Gastroesophageal sphincter (tissue), 3 donors: ENCODE data around the gene ARHGAP30.

Experiments used
- POLR2AphosphoS5 ChIP-seq: sonication (generic); formaldehyde crosslinking; IDR thresholded peaks from one replicate; pipeline ENCODE4 v1.6.1; 2017; ENCODE audit warnings: antibody characterized with exemption
- TF ChIP-seq, protein P1 (sequence below), 4 experiments: fragments of 200-600 bp in 2 of 4; fragments of 450-650 bp in 2 of 4; sonication (generic) in 1 of 4; IDR thresholded peaks; one replicate each; pipeline ENCODE4 v1.5.1; 2017 to 2019; ENCODE audit warnings: antibody characterized with exemption in 4 of 4, mild to moderate bottlenecking in 2 of 4, moderate library complexity in 2 of 4

DNA sequence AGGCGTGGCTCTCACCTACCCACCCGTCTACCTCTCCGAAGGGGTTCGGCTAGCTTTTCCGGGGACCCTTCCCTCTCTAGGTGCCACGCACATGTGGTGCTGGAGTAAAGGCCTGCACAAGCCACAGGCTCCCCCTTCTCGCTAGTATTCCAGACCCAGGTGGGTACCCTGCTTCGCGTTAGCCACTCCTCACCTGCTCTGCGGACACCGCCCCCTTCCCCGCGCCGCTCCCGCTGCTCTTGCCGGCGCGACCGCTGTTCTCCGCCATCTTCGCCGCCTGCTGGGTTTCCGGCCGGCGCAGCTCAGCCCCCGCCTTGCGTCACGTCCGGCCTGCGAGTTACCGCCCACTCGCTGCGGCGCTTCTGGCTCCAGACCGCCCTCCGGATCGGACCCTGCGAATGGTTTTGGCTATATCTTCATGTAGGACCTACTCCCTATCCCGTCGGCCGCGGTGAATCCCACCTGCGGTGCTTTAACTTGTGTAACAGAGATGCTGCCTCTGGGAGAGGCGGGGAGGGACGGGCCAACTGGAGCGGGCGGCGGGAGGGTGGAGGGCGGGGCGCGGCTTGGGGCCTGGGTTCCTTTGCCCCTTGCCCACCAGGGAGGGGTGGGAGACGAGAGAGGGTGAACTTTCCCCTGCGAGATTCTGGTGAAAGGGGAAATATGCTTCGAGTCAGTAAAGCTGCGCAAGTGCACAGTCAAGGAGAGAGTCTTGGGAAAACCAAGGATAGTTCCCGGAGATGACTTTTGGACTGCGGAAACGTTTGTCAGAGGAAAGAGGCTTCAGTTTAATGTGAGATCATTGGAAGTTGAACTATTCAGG, 48.3 kb upstream of the ARHGAP30 start, which contains the start of the genes NIT1 and PFDN2:
- peak; percentile 98 for TF ChIP-seq POLR2AphosphoS5
- TF ChIP-seq, protein P1, sequence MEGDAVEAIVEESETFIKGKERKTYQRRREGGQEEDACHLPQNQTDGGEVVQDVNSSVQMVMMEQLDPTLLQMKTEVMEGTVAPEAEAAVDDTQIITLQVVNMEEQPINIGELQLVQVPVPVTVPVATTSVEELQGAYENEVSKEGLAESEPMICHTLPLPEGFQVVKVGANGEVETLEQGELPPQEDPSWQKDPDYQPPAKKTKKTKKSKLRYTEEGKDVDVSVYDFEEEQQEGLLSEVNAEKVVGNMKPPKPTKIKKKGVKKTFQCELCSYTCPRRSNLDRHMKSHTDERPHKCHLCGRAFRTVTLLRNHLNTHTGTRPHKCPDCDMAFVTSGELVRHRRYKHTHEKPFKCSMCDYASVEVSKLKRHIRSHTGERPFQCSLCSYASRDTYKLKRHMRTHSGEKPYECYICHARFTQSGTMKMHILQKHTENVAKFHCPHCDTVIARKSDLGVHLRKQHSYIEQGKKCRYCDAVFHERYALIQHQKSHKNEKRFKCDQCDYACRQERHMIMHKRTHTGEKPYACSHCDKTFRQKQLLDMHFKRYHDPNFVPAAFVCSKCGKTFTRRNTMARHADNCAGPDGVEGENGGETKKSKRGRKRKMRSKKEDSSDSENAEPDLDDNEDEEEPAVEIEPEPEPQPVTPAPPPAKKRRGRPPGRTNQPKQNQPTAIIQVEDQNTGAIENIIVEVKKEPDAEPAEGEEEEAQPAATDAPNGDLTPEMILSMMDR (IDR thresholded peaks at IDR 0.05), result peak in 2 of 4 experiments; percentile 11 to 36
